Tibial artery (tissue), 4 donors: Measurements from ENCODE around the gene COL6A5.

ENCODE experiments used
- DNase-seq, 2 donors: peaks; one replicate each; pipeline ENCODE4 v3.0.0-alpha.2; 2019
- H3K27ac ChIP-seq, 2 donors: fragments of 200-600 bp; sonication (generic) in 1 of 2; 1 replicate in 1 of 2; 2 replicates in 1 of 2; pipeline ENCODE4 v1.5.1; 2018 to 2019; ENCODE audit warnings: mild to moderate bottlenecking in 1 of 2
- H3K27me3 ChIP-seq, 2 donors: fragments of 200-600 bp; sonication (generic) in 1 of 2; one replicate each; pipeline versions ENCODE4 v1.5.1 to v1.6.0; 2016 to 2019
- H3K36me3 ChIP-seq, 3 donors: fragments of 200-600 bp; sonication (generic) in 2 of 3; one replicate each; pipeline ENCODE4 v1.5.1; 2016 to 2019; ENCODE audit warnings: mild to moderate bottlenecking in 2 of 3
- H3K4me1 ChIP-seq, 4 donors: fragments of 200-600 bp; sonication (generic) in 2 of 4; 1 replicate in 3 of 4; 2 replicates in 1 of 4; pipeline ENCODE4 v1.5.1; 2016 to 2019
- H3K4me3 ChIP-seq, 2 donors: fragments of 200-600 bp; sonication (generic) in 1 of 2; 1 replicate in 1 of 2; 2 replicates in 1 of 2; pipeline ENCODE4 v1.5.1; 2018 to 2019; ENCODE audit warnings: mild to moderate bottlenecking in 2 of 2
- H3K9me3 ChIP-seq, 3 donors: fragments of 200-600 bp; sonication (generic) in 1 of 3; one replicate each; pipeline ENCODE4 v1.5.1; 2016 to 2019
- intact Hi-C: fragments of 100-400 bp; cut with DNase I; formaldehyde crosslinking; loops from one replicate; pipeline ENCODE4 v1.15.0; 2023; ENCODE audit warnings: low total_unique reads
- TF ChIP-seq, protein P1 (sequence below), 2 experiments: fragments of 200-600 bp in 1 of 2; fragments of 450-650 bp in 1 of 2; IDR thresholded peaks; one replicate each; pipeline ENCODE4 v1.5.1; 2017 to 2019; ENCODE audit warnings: antibody characterized with exemption in 2 of 2, mild to moderate bottlenecking in 1 of 2, moderate library complexity in 1 of 2

Gene COL6A5

GRCh38 chr3:130468311-130468710 is 122.8 kb downstream of the COL6A5 start:
- intact Hi-C loops: no loop called here
- no peak for DNase-seq
- Histone ChIP-seq H3K4me3 (no peak overlapping the region), H3K27ac (no peak overlapping the region), H3K27me3 (no peaks in the 10 kb centered on the region), H3K9me3 (peaks cover 0 to 4% (median 0%) of the 10 kb centered on the region in 3 donors), H3K36me3 (no peaks in the 10 kb centered on the region), H3K4me1 (no peaks in the 10 kb centered on the region)
- TF ChIP-seq, protein P1, sequence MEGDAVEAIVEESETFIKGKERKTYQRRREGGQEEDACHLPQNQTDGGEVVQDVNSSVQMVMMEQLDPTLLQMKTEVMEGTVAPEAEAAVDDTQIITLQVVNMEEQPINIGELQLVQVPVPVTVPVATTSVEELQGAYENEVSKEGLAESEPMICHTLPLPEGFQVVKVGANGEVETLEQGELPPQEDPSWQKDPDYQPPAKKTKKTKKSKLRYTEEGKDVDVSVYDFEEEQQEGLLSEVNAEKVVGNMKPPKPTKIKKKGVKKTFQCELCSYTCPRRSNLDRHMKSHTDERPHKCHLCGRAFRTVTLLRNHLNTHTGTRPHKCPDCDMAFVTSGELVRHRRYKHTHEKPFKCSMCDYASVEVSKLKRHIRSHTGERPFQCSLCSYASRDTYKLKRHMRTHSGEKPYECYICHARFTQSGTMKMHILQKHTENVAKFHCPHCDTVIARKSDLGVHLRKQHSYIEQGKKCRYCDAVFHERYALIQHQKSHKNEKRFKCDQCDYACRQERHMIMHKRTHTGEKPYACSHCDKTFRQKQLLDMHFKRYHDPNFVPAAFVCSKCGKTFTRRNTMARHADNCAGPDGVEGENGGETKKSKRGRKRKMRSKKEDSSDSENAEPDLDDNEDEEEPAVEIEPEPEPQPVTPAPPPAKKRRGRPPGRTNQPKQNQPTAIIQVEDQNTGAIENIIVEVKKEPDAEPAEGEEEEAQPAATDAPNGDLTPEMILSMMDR (IDR thresholded peaks at IDR 0.05): no peak

DNA sequence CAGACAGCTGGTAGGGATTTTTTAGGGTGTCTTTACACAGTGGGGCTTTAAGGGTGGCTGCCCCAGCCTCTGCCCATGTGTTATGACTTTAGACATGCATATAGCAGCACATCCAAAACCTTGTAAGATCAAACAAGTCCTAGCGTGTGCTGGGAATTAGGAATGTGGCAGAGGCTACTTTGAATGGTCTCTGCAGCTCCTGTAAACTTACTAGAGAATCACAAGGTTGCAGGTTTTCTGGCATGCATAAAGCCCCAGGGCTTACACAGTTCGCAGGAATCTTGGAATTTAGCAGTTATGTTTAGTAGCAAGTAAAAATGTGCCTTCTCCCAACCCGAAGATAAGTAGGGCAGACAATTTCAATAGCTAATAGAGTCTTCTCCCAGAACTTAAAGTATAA is 124.7 kb downstream of the COL6A5 start:
- Histone ChIP-seq H3K9me3 (peaks cover 0 to 4% (median 0%) of the 10 kb centered on the region in 3 donors), H3K4me1 (no peaks in the 10 kb centered on the region), H3K27me3 (no peaks in the 10 kb centered on the region), H3K4me3 (no peak overlapping the region), H3K27ac (no peak overlapping the region), H3K36me3 (no peaks in the 10 kb centered on the region)
- intact Hi-C loops: no loop called here
- TF ChIP-seq, protein P1 (IDR thresholded peaks at IDR 0.05): no peak
- no peak for DNase-seq

- intact Hi-C loops: no loop called here
- no peak for DNase-seq
- no peaks in the 10 kb centered on the region for H3K27me3 ChIP-seq
- TF ChIP-seq, protein P1 (IDR thresholded peaks at IDR 0.05): no peak
- H3K4me1 ChIP-seq: no peaks in the 10 kb centered on the region
- peaks cover 0 to 4% (median 0%) of the 10 kb centered on the region in 3 donors for H3K9me3 ChIP-seq
- H3K36me3 ChIP-seq: no peaks in the 10 kb centered on the region
- H3K27ac ChIP-seq: no peak overlapping the region
- no peak overlapping the region for H3K4me3 ChIP-seq
Measured at GRCh38 chr3:130473416-130473815, 127.9 kb downstream of the COL6A5 start.

- Histone ChIP-seq H3K9me3 (peaks cover 0 to 5% (median 0%) of the 10 kb centered on the region in 3 donors), H3K4me1 (no peaks in the 10 kb centered on the region), H3K27ac (no peak overlapping the region), H3K27me3 (no peaks in the 10 kb centered on the region), H3K36me3 (no peaks in the 10 kb centered on the region), H3K4me3 (no peak overlapping the region)
- TF ChIP-seq, protein P1 (IDR thresholded peaks at IDR 0.05): peak in 1 of 2 experiments; percentile 5
- intact Hi-C loops: no loop called here
- DNase-seq: no peak
Measured at GRCh38 chr3:130480736-130481135, 135.3 kb downstream of the COL6A5 start.

GRCh38 chr3:130488288-130488687 is 142.8 kb downstream of the COL6A5 start:
- Histone ChIP-seq H3K27ac (no peak overlapping the region), H3K9me3 (no peaks in the 10 kb centered on the region), H3K36me3 (no peaks in the 10 kb centered on the region), H3K4me1 (no peaks in the 10 kb centered on the region), H3K4me3 (no peak overlapping the region), H3K27me3 (no peaks in the 10 kb centered on the region)
- DNase-seq: no peak
- intact Hi-C loops: no loop called here
- TF ChIP-seq, protein P1 (IDR thresholded peaks at IDR 0.05): no peak
